Endothelial cell of umbilical vein (primary cell): Measurements from ENCODE around the gene RANBP3L. TPM values are rescaled to one million over a fixed set of nuclear protein-coding genes. Genes with fewer than 3 reads are reported as not detected.

Source experiments
- BruUV-seq: library from RNA; stranded (reverse); fragments of 400-500 nt; replicated peaks from 2 replicates; lab custom pipeline; 2021; lab: Mats Ljungman, UMichigan
- CTCF ChIA-PET: fragments of 300-600, 350-600 bp; sonication (Branson Sonifier 250); formaldehyde crosslinking; loops from one replicate; lab custom pipeline; 2021; ENCODE audit warnings: antibody characterized with exemption, inconsistent platforms; lab: Charles Lee
- POLR2A ChIA-PET: fragments of 300-600, 350-600 bp; sonication (Branson Sonifier 250); formaldehyde crosslinking; loops from one replicate; lab custom pipeline; 2021; ENCODE audit warnings: antibody characterized with exemption, inconsistent platforms; lab: Charles Lee
- DNase-seq: peaks from one replicate; pipeline ENCODE4 v3.0.0-alpha.2; 2011; ENCODE audit warnings: low read depth, low spot score
- FAIRE-seq: peaks from 2 replicates; lab custom pipeline; 2011; peaks lifted over from hg19 to GRCh38; lab: Jason Lieb, UNC
- H2AFZ ChIP-seq: 2 replicates; pipeline ENCODE4 v1.6.0; 2012; ENCODE audit warnings: low read depth, low read length, control low read depth, inconsistent platforms
- H3K27ac ChIP-seq: 2 replicates; pipeline ENCODE4 v1.5.1; 2011; ENCODE audit warnings: low read depth, mild to moderate bottlenecking, control low read depth, low read length, moderate library complexity; ENCODE audit not compliant: insufficient read depth
- H3K27me3 ChIP-seq, 2 experiments: 2 replicates each; pipeline versions ENCODE4 v1.6.0 to v1.6.1; 2011; ENCODE audit warnings: low read length in 2 of 2, mixed read lengths in 1 of 2; ENCODE audit not compliant: control insufficient read depth in 2 of 2, insufficient read depth in 2 of 2
- H3K36me3 ChIP-seq, 2 experiments: 2 replicates in 1 of 2; 3 replicates in 1 of 2; pipeline ENCODE4 v1.5.1; 2011; ENCODE audit warnings: low read length in 2 of 2, mild to moderate bottlenecking in 1 of 2, moderate library complexity in 1 of 2; ENCODE audit not compliant: control insufficient read depth in 2 of 2, insufficient read depth in 2 of 2; ENCODE audit errors: extremely low read depth in 1 of 2
- H3K4me1 ChIP-seq: 3 replicates; pipeline ENCODE4 v1.5.1; 2011; ENCODE audit warnings: mild to moderate bottlenecking, low read length; ENCODE audit not compliant: control insufficient read depth, insufficient read depth; ENCODE audit errors: extremely low read depth
- H3K4me2 ChIP-seq: 2 replicates; pipeline ENCODE4 v1.6.1; 2011; ENCODE audit warnings: low read length, control low read depth, mixed read lengths; ENCODE audit not compliant: insufficient read depth
- H3K4me3 ChIP-seq, 3 experiments: fragments of 200-600 bp in 1 of 3; sonication (generic), shearing (Covaris generic) in 1 of 3; replicated peaks in 1 of 3; 2 replicates each; pipeline ENCODE4 v1.5.1; 2011 to 2016; ENCODE audit warnings: control low read depth in 3 of 3, low read length in 3 of 3, mild to moderate bottlenecking in 2 of 3, inconsistent platforms in 1 of 3, low read depth in 1 of 3, moderate library complexity in 1 of 3; ENCODE audit not compliant: insufficient read depth in 1 of 3
- H3K79me2 ChIP-seq: 2 replicates; pipeline ENCODE4 v1.6.0; 2012; ENCODE audit warnings: low read length, inconsistent platforms; ENCODE audit not compliant: control insufficient read depth, insufficient read depth
- H3K9ac ChIP-seq: replicated peaks from 2 replicates; pipeline ENCODE3; 2011; ENCODE audit warnings: low read length, control low read depth; ENCODE audit not compliant: insufficient read depth; ENCODE audit errors: extremely low read depth
- H3K9me1 ChIP-seq: replicated peaks from 3 replicates; pipeline ENCODE4 v1.6.0; 2011; ENCODE audit warnings: mild to moderate bottlenecking, low read length; ENCODE audit not compliant: control insufficient read depth, insufficient read depth; ENCODE audit errors: extremely low read depth
- H3K9me3 ChIP-seq: replicated peaks from 2 replicates; pipeline ENCODE4 v1.5.1; 2012; ENCODE audit warnings: low read length, inconsistent platforms; ENCODE audit not compliant: control insufficient read depth, insufficient read depth
- H4K20me1 ChIP-seq: replicated peaks from 2 replicates; pipeline ENCODE3; 2011; ENCODE audit warnings: mild to moderate bottlenecking, low read length; ENCODE audit not compliant: control insufficient read depth, insufficient read depth; ENCODE audit errors: extremely low read depth
- EZH2 ChIP-seq: IDR thresholded peaks from 2 replicates; pipeline ENCODE4 v1.6.1; 2012; ENCODE audit warnings: borderline replicate concordance, low read depth, mild to moderate bottlenecking, moderate library complexity, low read length, inconsistent platforms; ENCODE audit not compliant: severe bottlenecking
- FOS ChIP-seq: IDR thresholded peaks from 2 replicates; pipeline ENCODE4 v1.6.1; 2011; ENCODE audit warnings: mild to moderate bottlenecking, low read length, moderate library complexity, borderline replicate concordance; ENCODE audit not compliant: insufficient read depth
- GATA2 ChIP-seq: IDR thresholded peaks from 2 replicates; pipeline ENCODE4 v1.7.0; 2011; ENCODE audit warnings: low read depth, mild to moderate bottlenecking, moderate library complexity, mixed read lengths, low read length; ENCODE audit not compliant: insufficient read length, insufficient read depth
- JUN ChIP-seq: IDR thresholded peaks from 2 replicates; pipeline ENCODE4 v1.6.1; 2011; ENCODE audit warnings: borderline replicate concordance, low read depth; ENCODE audit not compliant: insufficient read length, insufficient read depth
- MYC ChIP-seq: IDR thresholded peaks from one replicate; pipeline ENCODE4 v1.6.1; 2011; ENCODE audit warnings: mild to moderate bottlenecking, low read depth, low read length
- POLR2A ChIP-seq: IDR thresholded peaks from 2 replicates; pipeline ENCODE4 v1.6.1; 2012; ENCODE audit warnings: low read depth, mild to moderate bottlenecking, control low read depth, low read length
- POLR2AphosphoS5 ChIP-seq: IDR thresholded peaks from 2 replicates; pipeline ENCODE4 v1.6.1; 2012; ENCODE audit warnings: low read depth, mild to moderate bottlenecking, control low read depth, low read length, moderate library complexity; ENCODE audit not compliant: insufficient read depth
- dilution Hi-C: fragments of 300-500 bp; cut with MboI; formaldehyde crosslinking; loops from one replicate; pipeline ENCODE4 v1.15.0; 2019; ENCODE audit warnings: low sequenced_read_pairs; ENCODE audit not compliant: extremely low pct_ligation_motif_present
- intact Hi-C: fragments of 100-400 bp; cut with micrococcal nuclease; formaldehyde crosslinking; loops from one replicate; pipeline ENCODE4 v1.10.0; 2022
- polyA plus RNA-seq, 4 experiments: library from polyadenylated mRNA; depleted of rRNA in 3 of 4; stranded (reverse) in 3 of 4; unstranded in 1 of 4; fragments of >200 nt; gene quantifications; 2 replicates each; pipeline versions ENCODE4 v1.2.1 to v1.2.3, GENCODE V29; 2011 to 2012; ENCODE audit warnings: missing spikeins in 1 of 4
- total RNA-seq: library from RNA; stranded (reverse); gene quantifications from 2 replicates; pipeline ENCODE4 v1.2.3, GENCODE V29; 2021
- TF ChIP-seq, protein P1 (sequence below): IDR thresholded peaks from 2 replicates; pipeline ENCODE4 v1.6.1; 2011; ENCODE audit not compliant: insufficient read depth, insufficient read length
- TF ChIP-seq, protein P2 (sequence below), 2 donors: IDR thresholded peaks; 1 replicate in 1 of 2; 2 replicates in 1 of 2; pipeline ENCODE4 v1.5.1; 2011; ENCODE audit warnings: low read length in 2 of 2, mild to moderate bottlenecking in 2 of 2, moderate library complexity in 2 of 2, control low read depth in 1 of 2, inconsistent platforms in 1 of 2, low read depth in 1 of 2; ENCODE audit not compliant: insufficient read depth in 1 of 2; ENCODE audit errors: extremely low read depth in 1 of 2

Gene RANBP3L
- total and polyA plus RNA-seq, 2 donors (not counting 3 experiments of a cell fraction or from before 2014, with no cell fraction given), result not detected

DNA sequence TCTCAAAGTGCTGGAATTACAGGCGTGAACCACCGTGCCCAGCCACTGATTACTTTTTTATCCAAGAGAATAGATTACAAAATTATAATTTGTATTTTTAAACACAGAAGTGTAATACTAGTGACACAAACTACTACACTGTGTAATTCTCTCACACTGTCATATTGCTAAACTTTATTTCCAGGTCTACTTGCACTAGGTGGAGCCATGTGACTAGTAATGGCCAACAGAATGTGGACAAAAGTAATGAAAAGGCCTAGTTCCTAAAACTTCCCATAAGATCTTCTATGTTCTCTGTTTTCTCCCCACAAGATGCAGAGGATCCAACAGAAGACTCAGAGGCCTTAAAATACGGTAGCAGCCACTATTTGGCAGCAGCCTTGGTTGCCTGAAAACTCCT lies 87.3 kb downstream of the RANBP3L start:
- no peak overlapping the region for H3K4me3 ChIP-seq
- H3K27ac ChIP-seq, result no peak overlapping the region
- no peak overlapping the region for H2AFZ ChIP-seq
- TF ChIP-seq GATA2, result no peak
- no peak for TF ChIP-seq MYC
- no peak for TF ChIP-seq POLR2A
- TF ChIP-seq JUN, result no peak
- TF ChIP-seq, protein P1, sequence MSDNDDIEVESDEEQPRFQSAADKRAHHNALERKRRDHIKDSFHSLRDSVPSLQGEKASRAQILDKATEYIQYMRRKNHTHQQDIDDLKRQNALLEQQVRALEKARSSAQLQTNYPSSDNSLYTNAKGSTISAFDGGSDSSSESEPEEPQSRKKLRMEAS, result no peak
- TF ChIP-seq, protein P2, sequence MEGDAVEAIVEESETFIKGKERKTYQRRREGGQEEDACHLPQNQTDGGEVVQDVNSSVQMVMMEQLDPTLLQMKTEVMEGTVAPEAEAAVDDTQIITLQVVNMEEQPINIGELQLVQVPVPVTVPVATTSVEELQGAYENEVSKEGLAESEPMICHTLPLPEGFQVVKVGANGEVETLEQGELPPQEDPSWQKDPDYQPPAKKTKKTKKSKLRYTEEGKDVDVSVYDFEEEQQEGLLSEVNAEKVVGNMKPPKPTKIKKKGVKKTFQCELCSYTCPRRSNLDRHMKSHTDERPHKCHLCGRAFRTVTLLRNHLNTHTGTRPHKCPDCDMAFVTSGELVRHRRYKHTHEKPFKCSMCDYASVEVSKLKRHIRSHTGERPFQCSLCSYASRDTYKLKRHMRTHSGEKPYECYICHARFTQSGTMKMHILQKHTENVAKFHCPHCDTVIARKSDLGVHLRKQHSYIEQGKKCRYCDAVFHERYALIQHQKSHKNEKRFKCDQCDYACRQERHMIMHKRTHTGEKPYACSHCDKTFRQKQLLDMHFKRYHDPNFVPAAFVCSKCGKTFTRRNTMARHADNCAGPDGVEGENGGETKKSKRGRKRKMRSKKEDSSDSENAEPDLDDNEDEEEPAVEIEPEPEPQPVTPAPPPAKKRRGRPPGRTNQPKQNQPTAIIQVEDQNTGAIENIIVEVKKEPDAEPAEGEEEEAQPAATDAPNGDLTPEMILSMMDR (IDR thresholded peaks at IDR 0.05; ENCODE audit: extremely low read depth in 1 of 2, insufficient read depth in 1 of 2, low read depth in 1 of 2, low read length in 2 of 2), result no peak
- no peak for TF ChIP-seq POLR2AphosphoS5
- TF ChIP-seq FOS, result no peak
- no peak for TF ChIP-seq EZH2
- H3K27me3 ChIP-seq, result no peaks in the 10 kb centered on the region
- no peak overlapping the region for H3K9ac ChIP-seq
- no peak for FAIRE-seq
- ChIA-PET CTCF (interaction anchor here (0.7 kb wide), 1 partner anchor 13 kb away, joined by 3 read pairs; no protein-coding TSS in a partner anchor), POLR2A (no interaction called here)
- dilution Hi-C loops (no loop called here), intact Hi-C loops (loop anchor here (1.0 kb wide), 1 partner anchor 293 kb away; no protein-coding TSS in a partner anchor)
- H3K4me2 ChIP-seq, result no peak overlapping the region
- no peaks in the 10 kb centered on the region for H3K36me3 ChIP-seq
- no peaks in the 10 kb centered on the region for H3K9me3 ChIP-seq
- H4K20me1 ChIP-seq, result no peaks in the 10 kb centered on the region
- no peaks in the 10 kb centered on the region for H3K9me1 ChIP-seq
- no TSS peak for BruUV-seq
- no peak for DNase-seq
- H3K79me2 ChIP-seq, result no peaks in the 10 kb centered on the region
- H3K4me1 ChIP-seq, result peaks cover 11% of the 10 kb centered on the region
